RWPE2 (cell line): ENCODE results near the gene THBS4.

Experiments used
- ATAC-seq: fragments of 200-7000 bp; cut with Tn5 transposase; 3 replicates; pipeline ENCODE4 v1.9.1; 2021; ENCODE audit warnings: low read depth
- DNase-seq: peaks from one replicate; pipeline ENCODE4 v3.0.0-alpha.2; 2020; ENCODE audit warnings: low spot score
- H3K27ac ChIP-seq: fragments of 450-650 bp; 2 replicates; pipeline ENCODE4 v1.5.1; 2017; ENCODE audit warnings: mild to moderate bottlenecking; ENCODE audit not compliant: poor library complexity, severe bottlenecking
- H3K27me3 ChIP-seq: fragments of 250-450 bp; sonication (Bioruptor Pico); 2 replicates; pipeline ENCODE4 v1.5.1; 2021; ENCODE audit warnings: mild to moderate bottlenecking, moderate library complexity; ENCODE audit not compliant: insufficient read depth, poor library complexity, severe bottlenecking
- H3K36me3 ChIP-seq: fragments of 250-450 bp; sonication (Bioruptor Pico); 2 replicates; pipeline ENCODE4 v1.5.1; 2020; ENCODE audit warnings: low read depth, mild to moderate bottlenecking, moderate library complexity
- H3K4me1 ChIP-seq: fragments of 250-450 bp; sonication (Bioruptor Pico); 2 replicates; pipeline ENCODE4 v1.5.1; 2021; ENCODE audit warnings: mild to moderate bottlenecking, moderate library complexity; ENCODE audit not compliant: insufficient read depth, poor library complexity, severe bottlenecking
- H3K4me3 ChIP-seq: fragments of 250-450 bp; sonication (Bioruptor Pico); 2 replicates; pipeline ENCODE4 v1.5.1; 2021; ENCODE audit warnings: mild to moderate bottlenecking, moderate library complexity; ENCODE audit not compliant: severe bottlenecking
- H3K9me3 ChIP-seq: fragments of 250-450 bp; sonication (Bioruptor Pico); 2 replicates; pipeline ENCODE4 v1.5.1; 2021; ENCODE audit warnings: mild to moderate bottlenecking, moderate library complexity; ENCODE audit not compliant: severe bottlenecking
- CTCF ChIP-seq: fragments of 450-650 bp; IDR thresholded peaks from one replicate; pipeline ENCODE4 v1.5.1; 2017; ENCODE audit warnings: mild to moderate bottlenecking, moderate library complexity; ENCODE audit not compliant: poor library complexity, severe bottlenecking

THBS4 gene

DNA sequence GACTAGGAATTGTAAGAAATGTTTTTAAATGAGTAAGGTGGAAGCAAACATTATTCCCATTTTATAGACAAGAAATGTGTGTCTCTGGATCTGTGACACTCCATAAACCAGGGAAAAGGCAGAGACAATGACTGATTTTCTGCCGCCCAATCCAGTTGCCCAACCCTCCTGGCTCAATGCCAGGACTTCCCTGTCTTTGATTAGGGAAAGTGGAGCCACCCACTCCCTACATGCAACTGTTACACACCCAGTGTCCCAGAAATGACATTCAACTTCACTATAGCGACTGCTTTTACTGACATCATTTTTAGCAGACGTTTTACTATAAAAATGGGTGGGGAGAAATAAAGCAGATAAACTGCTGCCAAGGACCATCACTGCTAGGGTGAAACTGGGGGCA, 79.7 kb downstream of the THBS4 start:
- no peak for ATAC-seq
- Histone ChIP-seq H3K4me3 (no peak overlapping the region), H3K9me3 (no peaks in the 10 kb centered on the region), H3K27ac (no peak overlapping the region), H3K27me3 (no peaks in the 10 kb centered on the region), H3K36me3 (no peaks in the 10 kb centered on the region), H3K4me1 (no peaks in the 10 kb centered on the region)
- no peak for DNase-seq
- TF ChIP-seq CTCF: no peak

DNA sequence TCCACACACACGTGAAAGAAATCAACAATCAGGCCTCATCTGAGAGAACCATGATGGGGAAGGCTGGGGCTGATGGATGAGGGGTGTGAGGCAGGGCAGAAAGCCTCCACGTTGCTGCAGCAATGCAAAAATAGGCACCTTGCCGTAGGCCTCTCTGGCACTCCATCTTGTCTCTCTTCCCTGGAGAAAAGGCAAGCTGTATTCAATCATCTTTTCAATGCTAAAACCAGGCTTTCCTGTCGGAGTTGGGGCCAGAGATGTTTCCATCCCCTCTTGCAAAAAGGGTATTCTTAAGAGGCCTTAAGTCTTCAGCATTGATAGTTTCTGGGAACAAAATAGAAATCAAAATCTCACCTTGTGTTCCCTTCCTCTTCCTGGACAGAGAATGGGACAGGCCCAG, 80.9 kb downstream of the THBS4 start:
- Histone ChIP-seq H3K27me3 (no peaks in the 10 kb centered on the region), H3K4me3 (no peak overlapping the region), H3K4me1 (no peaks in the 10 kb centered on the region), H3K9me3 (no peaks in the 10 kb centered on the region), H3K36me3 (no peaks in the 10 kb centered on the region), H3K27ac (no peak overlapping the region)
- TF ChIP-seq CTCF: no peak
- ATAC-seq (no peak), DNase-seq (no peak)

DNA sequence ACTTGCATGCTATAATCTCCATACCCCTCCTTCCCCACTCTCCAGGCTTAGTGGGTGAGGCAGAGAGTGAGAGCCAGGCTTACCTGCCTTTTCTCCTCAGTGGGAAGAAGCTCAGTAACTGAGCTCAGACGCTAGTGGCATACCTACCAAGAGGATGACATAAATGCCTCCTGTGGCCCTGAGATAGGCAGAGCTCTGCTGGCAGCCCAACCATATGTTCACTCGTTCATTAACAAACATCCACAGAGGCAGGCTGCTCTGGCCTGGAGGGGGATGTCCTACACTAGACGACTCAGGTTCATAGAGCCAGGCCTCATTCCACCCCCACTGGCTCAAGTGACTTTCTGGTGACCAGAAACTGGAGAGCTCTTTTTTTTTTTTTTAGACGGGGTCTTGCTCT, 81.3 kb downstream of the THBS4 start:
- Histone ChIP-seq H3K27ac (no peak overlapping the region), H3K9me3 (no peaks in the 10 kb centered on the region), H3K4me1 (no peaks in the 10 kb centered on the region), H3K4me3 (no peak overlapping the region), H3K27me3 (no peaks in the 10 kb centered on the region), H3K36me3 (no peaks in the 10 kb centered on the region)
- no peak for TF ChIP-seq CTCF
- DNase-seq: no peak
- no peak for ATAC-seq

- Histone ChIP-seq H3K4me3 (no peak overlapping the region), H3K9me3 (no peaks in the 10 kb centered on the region), H3K27ac (no peak overlapping the region), H3K4me1 (no peaks in the 10 kb centered on the region), H3K36me3 (no peaks in the 10 kb centered on the region), H3K27me3 (no peaks in the 10 kb centered on the region)
- TF ChIP-seq CTCF: no peak
- DNase-seq (no peak), ATAC-seq (no peak)
These were observed 82.3 kb downstream of the THBS4 start for GRCh38 chr5:80117446-80117845.

DNA sequence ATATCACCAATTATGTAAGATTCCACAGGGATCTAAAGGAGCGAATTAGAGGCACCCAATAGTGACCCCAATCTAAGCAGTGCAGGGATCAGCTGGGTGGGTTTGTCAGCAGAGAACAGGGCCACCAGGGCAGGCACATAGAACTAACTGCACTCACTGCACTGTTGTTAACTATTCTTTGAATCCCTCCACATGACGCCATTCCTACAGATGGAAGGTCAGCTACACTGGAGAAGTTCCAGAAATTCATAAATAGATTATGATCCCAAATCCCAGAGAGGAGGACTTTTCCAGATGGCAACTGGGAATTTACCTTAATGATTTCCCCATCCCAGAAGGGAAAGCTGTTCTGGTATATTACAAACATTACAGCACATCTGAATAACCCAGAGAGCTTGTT, 84.2 kb downstream of the THBS4 start:
- no peak for TF ChIP-seq CTCF
- no peak overlapping the region for H3K27ac ChIP-seq
- H3K4me1 ChIP-seq: no peaks in the 10 kb centered on the region
- ATAC-seq: no peak
- no peaks in the 10 kb centered on the region for H3K27me3 ChIP-seq
- no peaks in the 10 kb centered on the region for H3K9me3 ChIP-seq
- no peak overlapping the region for H3K4me3 ChIP-seq
- no peaks in the 10 kb centered on the region for H3K36me3 ChIP-seq
- DNase-seq: no peak
